ENCODE measurements around the gene PTGER3.

Gene PTGER3

DNA sequence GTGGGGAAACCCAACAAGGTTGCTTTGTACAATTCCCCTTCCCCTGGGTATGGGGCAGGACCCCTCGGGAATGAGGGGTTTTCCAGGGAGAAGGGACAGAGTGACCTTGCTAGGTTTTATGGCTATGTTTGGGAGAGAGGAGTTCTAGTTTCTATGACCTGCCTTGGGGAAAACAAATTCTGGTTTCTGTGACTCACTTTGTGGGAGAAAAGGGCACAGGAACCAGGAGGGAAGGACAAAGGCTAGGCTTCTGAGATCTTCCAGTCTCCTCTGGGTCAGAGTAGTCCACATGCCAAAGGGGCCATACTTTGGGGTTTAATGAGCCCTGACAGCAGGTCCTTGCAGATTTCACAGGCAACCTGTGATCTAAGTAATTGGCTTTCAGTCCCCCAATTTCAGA, 5.5 kb upstream of the PTGER3 start:
- in situ Hi-C loops (cut with MboI; ENCODE audit: low sequenced_read_pairs), result no loop called here

DNA sequence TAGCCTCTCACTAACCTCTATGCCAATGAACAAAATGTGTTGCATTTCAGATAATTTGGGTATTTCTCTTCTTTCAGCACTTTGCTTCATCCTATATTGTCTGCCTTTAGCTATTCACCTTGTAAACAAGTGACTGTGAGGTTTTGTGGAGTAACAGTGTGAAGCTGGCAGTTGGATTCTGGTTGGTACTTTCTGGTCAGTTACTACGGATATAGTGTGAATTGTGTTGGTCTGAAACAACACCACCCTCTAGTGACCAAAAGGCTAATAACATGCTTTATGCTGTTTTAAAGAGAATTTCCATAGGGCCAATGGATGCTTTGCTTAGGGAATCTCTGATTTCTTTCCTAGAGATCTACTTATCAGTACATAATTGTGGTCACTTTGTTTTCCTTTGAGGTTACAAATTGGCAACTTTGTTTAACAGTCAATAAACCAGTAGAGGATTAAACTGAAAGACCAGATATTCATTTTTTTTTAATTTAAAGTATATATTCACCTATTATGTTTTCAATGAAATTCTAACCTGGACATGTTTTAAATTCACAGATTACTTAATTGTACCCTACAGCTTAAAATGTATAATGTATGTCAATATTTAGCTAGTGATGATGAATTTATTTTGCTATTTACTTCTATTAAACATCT, 2.5 kb upstream of the PTGER3 start:
- in situ Hi-C loops (cut with MboI; ENCODE audit: low sequenced_read_pairs), result loop anchor here (25.0 kb wide), 1 partner anchor 363 kb away; no protein-coding TSS in a partner anchor

DNA sequence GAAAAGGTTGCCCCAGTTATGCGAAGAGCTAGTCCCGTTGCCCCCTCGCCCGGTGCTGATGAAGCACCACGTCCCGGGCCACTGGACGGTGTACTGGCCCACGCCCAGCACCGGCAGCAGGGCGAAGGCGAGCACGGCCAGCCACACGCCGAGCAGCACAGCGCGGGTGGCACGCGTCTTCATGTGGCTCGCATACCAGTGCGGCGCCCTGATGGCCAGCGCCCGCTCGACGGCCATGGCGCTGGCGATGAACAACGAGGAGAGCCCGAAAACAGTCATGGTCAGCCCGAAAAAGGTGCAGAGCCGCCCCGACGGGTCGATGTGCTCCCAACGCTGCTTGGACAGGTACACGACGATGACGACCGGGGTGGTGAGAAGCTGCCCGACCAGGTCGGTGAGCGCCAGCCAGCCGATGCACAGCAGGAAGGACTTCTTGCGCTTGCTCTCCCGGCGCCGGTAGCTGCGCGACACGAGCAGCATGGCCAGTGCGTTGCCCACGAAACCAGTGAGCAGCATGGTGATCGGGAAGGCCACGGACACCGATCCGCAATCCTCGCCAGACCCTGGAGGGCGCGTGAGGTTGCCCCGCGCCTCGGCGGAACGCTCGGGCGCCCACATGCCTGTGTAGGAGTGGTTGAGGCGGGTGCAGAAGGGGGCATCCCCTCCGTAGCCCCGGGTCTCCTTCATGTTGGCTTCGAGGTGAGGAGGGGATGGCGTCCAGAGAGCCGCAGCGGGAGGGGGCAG, 553 bp downstream of the PTGER3 start:
- in situ Hi-C loops (cut with MboI; ENCODE audit: low sequenced_read_pairs), result loop anchor here (25.0 kb wide), 1 partner anchor 360 kb away; no protein-coding TSS in a partner anchor

DNA sequence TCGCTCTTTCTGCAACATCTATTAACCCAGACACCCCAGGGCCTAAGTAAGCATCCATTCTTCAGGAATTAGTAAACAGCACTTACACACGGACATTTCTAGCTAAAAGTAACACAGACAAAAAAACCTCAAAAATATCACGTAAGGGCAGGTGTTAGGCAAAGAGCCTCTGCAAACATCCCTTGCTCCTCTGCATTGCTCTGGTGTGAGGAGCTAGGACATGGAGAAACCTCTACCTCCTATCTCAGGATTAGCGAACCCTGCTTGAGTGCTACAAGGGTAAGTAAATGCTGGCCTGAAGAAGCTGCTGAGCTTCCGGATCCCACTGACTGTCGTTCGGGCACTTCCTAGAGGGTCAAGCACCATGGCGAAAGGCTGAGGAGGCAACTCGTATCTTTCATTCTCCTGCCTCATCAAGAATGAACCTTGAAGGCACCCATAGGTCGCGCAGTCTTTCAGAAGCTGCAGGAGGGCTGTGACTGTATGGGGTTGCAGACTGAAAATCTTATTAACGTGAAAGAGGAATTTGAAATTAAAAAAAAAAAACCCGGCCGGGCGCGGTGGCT, 2.1 kb downstream of the PTGER3 start:
- in situ Hi-C loops (cut with MboI; ENCODE audit: low sequenced_read_pairs), result loop anchor here (25.0 kb wide), 1 partner anchor 358 kb away; no protein-coding TSS in a partner anchor

DNA sequence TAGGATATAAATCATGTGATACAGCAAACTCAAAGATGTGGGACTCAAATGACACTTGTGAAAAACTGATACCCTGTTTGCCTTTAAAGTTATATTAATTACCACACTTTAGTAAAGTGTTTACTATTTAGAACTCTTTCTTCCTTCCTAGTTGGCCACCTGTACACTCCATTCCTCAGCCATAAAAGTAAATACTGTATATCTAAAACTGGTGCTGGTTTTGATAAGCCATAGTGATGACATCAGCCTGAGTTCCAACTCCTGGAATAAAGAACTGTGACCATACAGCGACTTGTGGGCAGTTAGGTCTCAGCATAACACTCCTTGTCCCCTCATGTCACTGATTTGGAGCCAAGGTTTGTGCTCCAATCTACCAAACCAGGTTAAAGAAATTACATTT, 2.8 kb downstream of the PTGER3 start:
- in situ Hi-C loops (cut with MboI; ENCODE audit: low sequenced_read_pairs), result loop anchor here (25.0 kb wide), 1 partner anchor 358 kb away; no protein-coding TSS in a partner anchor

DNA sequence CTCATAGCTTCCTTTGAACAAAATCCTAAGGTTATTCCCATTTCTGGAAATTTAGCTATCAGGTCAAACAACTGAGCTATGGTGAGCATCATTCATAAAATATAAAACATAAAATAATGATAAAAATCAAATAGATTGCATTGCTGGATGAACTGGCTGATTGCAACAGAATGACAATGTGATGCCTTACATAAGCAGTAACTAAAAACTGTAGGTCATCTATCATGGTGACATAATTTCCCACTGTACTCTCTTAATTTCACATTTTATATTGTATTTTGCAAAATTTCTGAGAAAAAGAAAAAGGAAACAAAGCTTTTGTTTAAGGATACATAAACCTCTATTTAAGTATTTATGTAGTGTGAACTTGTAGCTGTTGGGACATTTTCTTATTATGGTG, 4.6 kb downstream of the PTGER3 start:
- in situ Hi-C loops (cut with MboI; ENCODE audit: low sequenced_read_pairs), result loop anchor here (25.0 kb wide), 1 partner anchor 356 kb away; no protein-coding TSS in a partner anchor

DNA sequence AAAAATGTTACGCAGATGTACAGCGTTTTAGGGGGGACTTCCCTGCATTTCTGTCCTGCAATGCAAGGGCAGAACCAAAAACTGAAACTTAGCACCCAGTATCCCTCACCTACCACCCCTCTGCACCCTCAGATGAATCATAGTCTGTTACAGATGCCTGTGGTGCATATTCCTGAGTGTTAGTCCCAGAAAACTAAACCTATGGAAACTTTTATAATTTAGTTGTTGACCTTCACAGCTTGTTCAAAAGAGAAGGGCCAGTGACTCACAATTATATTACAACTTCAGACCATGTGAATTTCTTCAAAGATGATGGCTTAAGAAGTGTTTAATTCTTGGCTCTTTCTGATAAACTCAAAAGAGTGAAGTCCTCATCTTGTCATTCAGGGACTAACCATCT, 5.8 kb downstream of the PTGER3 start:
- in situ Hi-C loops (cut with MboI; ENCODE audit: low sequenced_read_pairs), result loop anchor here (25.0 kb wide), 1 partner anchor 355 kb away; no protein-coding TSS in a partner anchor

DNA sequence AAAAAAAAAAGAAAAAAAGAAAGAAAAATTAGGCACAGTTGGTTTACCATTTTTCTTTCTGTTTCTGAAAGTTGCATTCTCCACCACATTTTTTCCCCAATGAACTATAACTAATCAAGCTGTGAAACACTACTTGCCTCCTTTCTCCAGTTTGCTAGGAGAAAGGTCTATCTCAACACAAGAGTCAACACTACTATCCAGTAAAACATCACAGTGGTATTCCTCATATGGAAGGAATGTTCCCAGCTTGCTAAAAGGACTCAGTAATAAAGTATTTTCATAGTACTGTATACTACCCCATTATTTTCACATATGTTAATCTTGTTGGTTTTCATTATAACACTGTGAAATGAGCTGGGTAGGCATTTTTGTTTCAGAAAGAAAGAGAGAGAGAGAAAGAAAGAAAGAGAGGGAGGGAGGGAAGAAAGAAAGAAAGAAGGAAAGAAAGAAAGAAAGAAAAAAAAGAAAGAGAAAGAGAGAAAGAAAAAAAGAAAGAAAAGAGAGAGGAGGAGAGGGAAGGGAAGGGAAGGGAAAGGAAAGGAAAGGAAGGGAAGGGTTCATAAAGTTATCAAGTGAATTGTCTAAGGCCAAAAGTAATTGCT, 7.9 kb downstream of the PTGER3 start:
- in situ Hi-C loops (cut with MboI; ENCODE audit: low sequenced_read_pairs), result loop anchor here (25.0 kb wide), 1 partner anchor 352 kb away; no protein-coding TSS in a partner anchor

DNA sequence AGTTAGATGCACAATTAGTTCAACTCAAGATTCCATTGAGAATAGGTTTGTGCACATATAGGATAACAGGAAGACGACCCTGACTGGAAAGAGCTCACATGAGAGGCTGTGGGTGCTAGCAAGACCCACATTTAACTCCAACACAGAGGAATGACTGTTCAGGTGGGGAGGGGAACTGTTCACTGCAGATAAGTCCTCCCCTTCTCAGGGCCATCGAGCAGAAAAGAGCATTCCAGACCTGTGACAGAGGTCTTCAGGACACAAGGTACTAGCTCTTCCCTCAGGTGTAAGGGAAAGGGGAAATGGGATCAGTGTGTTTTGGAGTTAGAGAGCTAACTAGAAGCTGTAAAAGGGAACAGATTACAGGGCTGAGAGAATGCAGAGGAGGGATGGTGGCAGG, 8.7 kb downstream of the PTGER3 start:
- in situ Hi-C loops (cut with MboI; ENCODE audit: low sequenced_read_pairs), result loop anchor here (25.0 kb wide), 1 partner anchor 352 kb away; no protein-coding TSS in a partner anchor

DNA sequence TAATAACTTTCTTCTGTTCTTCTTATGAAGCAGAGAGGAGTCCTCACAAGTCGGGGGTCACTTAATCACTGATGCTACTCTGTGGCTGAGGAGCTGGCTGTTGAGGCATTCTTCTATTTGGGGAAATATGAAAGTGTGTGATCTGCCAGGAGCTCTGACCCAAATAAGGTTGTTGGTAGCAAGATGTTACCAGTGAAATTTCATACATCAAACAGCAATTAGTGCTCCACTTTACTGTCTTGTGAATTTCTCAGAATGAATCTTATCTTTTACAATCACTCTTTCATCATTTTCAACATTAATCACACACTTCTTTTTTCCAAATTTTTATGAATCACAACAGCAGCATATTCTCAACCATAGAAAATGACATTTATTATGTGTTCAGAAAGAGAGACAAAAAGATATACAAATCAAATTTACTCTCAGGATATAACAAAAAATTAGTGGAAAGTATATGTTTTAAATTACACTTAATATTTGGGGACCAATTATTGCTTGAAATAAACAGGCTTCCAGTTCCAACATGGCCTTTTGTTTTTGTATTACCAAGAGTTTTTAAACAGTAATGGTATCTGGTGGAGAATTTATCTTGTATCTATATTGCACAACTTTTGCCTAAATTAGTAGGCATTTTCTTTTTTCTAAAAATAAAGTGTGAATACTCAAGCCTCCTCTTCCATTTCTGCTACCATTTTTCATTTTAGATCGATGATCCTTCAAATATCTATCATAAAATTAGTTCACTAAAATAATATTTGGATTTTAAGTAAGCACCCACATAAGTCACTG, 9.6 kb downstream of the PTGER3 start:
- in situ Hi-C loops (cut with MboI; ENCODE audit: low sequenced_read_pairs), result loop anchor here (25.0 kb wide), 1 partner anchor 351 kb away; no protein-coding TSS in a partner anchor

DNA sequence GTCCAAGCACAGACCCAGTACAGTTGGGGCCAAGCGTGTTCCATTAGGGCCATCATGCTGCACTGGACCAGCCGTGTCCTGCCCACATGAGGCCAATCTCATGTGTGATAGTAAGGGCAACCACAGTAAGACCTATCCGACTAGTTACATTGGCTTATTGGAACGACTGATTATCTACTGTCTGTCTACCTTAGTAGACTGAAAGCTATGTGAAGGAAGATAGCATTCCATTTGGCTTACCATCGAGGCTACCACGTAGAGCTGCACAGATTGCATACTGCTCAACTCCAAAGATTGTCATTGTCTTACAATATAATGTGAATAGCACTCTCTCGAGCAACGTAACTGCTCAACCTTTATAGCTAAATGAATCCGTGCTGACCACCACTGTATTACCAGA, 10.6 kb downstream of the PTGER3 start:
- in situ Hi-C loops (cut with MboI; ENCODE audit: low sequenced_read_pairs), result loop anchor here (25.0 kb wide), 1 partner anchor 350 kb away; no protein-coding TSS in a partner anchor

DNA sequence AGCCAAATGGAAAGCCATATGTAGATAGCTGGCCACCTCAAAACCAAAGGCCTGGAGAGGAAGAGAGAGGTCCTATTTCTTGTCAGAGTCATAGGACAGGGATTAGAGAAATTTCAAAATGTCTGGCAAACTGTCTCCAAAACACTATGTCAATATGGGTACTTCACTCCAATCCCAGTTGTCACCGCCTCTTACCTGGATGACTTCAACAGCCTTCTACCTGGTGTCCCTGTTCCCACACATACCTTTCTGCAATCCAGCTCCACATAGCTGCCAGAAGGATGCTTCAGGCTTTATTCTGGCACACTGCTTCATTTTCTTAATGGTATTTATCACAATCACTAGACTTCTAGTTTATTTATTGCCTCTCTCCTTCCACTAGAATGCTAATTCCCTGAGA, 14.5 kb downstream of the PTGER3 start:
- in situ Hi-C loops (cut with MboI; ENCODE audit: low sequenced_read_pairs), result loop anchor here (25.0 kb wide), 1 partner anchor 346 kb away; no protein-coding TSS in a partner anchor

DNA sequence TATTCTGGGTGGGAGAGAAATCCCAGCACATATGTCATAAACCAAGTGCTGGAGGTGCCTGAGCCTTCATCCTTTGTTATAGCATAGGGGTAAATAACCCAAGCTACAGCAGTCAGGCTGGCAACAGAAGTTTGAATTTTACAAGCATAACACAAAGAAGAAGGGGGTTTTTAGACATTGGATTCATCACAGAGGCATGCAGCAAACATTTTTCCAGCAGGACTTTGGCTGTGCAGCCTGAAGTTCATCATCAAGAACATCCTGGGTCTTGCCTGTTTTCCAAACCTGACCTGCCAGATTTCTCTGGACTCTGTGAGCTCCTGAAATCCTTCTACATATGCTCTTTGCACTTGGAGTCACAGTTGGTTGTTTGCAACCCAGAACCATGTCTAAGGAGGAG, 16.2 kb downstream of the PTGER3 start:
- in situ Hi-C loops (cut with MboI; ENCODE audit: low sequenced_read_pairs), result loop anchor here (25.0 kb wide), 1 partner anchor 344 kb away; no protein-coding TSS in a partner anchor

DNA sequence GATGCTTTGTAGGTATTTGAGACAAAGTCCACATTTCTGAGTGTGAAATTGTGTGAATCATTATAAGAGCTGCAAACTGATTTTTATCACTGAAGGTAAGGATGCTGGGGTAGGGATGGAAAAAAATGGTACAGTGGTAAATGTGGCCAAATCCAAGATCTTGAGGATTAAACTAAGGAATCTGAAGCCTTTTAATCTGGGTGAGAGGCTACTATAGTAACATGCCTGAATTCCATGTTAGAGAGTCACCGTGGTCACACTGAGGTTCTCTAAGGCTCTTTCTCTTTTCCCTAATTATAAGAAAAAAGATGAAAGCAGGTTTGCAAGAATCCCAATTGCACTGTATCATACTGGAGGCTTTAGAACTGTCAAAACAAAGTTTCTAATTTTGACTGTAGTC, 17.6 kb downstream of the PTGER3 start:
- in situ Hi-C loops (cut with MboI; ENCODE audit: low sequenced_read_pairs), result loop anchor here (25.0 kb wide), 1 partner anchor 343 kb away; no protein-coding TSS in a partner anchor

DNA sequence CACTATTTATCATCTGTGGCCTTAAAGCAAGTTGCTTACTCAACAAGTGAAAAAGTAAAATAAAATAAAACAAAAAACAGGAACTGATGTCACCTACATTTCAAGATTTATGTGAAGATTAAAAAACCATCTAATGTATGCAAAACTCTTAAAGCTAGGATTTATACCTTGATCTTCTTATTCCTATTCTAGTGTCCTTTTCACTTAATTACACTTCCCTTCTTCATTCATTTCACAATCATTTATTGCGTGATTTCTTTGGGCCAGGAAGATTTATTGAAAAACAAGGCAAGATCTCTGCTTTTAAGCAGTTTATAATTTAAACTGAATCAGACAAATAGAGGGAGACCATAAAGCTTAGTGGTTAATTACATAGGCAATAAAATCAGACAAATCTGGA, 18.6 kb downstream of the PTGER3 start:
- in situ Hi-C loops (cut with MboI; ENCODE audit: low sequenced_read_pairs), result loop anchor here (25.0 kb wide), 1 partner anchor 342 kb away; no protein-coding TSS in a partner anchor

DNA sequence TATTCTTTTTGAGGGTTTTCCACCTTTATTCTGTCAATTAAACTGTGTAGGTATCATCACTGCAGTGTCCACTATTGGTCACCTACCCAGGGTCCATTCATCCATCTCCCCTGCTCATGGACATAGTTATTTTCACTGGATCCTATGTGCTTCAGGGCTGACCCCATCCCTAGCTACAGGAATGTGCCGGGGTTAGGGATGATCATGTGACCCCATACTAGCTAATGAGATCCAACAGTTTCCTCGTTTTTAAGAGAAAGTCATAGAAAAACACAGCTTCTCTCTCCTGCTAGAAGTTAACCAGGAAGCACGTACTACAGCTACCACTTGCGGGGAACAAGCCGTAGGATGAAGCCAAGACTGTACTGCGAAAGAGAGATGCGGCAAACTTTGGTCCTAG, 19.6 kb downstream of the PTGER3 start:
- in situ Hi-C loops (cut with MboI; ENCODE audit: low sequenced_read_pairs), result loop anchor here (25.0 kb wide), 1 partner anchor 341 kb away; no protein-coding TSS in a partner anchor

DNA sequence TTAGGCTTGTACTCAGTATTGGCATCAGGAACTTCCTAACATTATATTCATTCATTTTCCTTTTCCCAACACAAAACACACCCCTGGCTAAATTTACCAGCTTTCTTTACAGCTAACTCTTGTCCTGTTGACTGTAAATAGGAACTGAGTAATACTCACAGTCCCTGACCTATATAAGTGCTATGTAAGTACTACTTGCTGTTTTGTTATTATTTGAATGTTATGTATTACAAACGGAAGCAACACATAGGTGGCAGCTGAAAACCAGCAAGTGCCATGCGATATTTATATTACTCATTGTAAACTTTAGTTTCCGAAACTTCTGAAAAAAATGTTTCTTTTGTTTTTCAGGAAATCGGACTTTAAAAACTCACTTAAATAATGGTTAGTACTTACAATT, 21.5 kb downstream of the PTGER3 start:
- in situ Hi-C loops (cut with MboI; ENCODE audit: low sequenced_read_pairs), result loop anchor here (25.0 kb wide), 1 partner anchor 339 kb away; no protein-coding TSS in a partner anchor

DNA sequence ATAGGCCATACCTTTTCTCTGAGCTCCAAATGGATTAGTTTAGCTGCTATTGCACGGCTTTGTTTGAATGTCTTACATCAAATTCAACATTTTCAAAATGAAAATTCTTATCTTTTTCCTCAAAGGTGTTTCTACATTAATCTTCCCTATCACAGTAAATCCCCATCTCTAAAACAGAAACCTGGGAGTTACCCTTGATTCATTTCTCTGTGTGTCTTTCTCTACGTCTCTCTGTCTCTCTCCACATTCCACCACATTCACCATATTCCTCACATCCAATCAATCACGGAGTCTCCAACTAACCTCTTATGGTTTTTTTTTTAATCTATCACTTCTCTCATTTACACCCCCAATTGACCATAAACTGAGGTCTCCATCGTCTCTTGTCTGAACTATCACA, 24.1 kb downstream of the PTGER3 start:
- in situ Hi-C loops (cut with MboI; ENCODE audit: low sequenced_read_pairs), result no loop called here

DNA sequence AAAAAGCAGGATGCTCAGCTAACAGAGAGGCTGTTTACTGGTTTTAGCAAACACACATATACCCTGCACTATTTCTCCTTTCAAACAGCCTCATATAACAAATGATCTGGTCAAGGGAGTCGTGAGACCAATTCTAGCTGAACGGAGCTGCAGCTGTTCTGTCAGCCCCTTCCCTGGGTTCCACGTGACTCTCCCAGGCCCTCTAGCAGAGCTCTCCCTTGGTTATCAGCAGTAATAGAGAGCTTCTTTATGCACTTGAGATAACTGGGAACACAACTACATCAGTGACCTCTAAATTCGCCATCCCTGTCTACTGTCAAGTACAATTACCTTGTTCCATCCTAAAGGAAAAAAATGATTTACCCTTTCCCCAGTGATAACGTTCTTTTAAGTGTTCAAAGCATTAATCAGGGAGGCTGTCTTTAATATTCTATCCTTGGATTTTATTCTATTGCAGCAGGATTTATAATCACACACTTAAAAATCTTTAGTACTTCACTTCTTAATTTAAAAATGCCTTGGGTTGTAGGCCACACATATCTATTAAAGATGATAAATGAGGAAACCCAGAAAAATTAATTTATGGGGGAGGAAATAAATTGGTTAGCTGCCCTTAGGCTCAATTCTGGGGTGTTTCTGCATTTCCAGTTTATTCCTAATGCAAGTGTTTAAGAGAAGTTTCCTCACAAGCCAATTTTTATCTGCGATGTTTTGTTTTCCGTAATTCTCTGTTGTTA, 28.2 kb downstream of the PTGER3 start:
- in situ Hi-C loops (cut with MboI; ENCODE audit: low sequenced_read_pairs), result no loop called here

Measured in HL-60/S4 treated with retinoic acid at 250 ng/mL for 4 days and 3 days (cell line).